GM19455 (cell line): ENCODE measurements around the gene FAM177B.

Experiments used
- ATAC-seq: cut with Tn5 transposase; IDR thresholded peaks from one replicate; pipeline ENCODE4 v1.9.1; 2021; ENCODE audit not compliant: unreplicated experiment

The FAM177B gene

DNA sequence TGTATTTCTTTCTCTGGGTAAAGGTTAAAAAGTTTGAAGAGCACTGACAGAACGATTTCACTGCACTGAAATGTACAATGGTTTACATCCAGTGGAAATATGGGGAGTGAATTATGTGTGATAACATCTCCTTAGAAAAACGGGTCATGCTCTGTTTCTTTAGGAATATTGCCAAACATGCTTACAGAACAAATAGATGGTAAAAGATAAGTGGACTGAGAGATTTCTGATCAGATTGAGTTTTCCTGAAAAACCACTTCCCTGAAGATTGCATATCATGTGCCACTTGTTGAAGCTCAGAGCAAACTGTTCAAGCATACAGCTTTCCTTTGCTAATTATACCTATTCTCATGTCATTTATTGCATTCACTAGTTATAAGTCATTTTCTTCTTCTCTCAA is 47.9 kb downstream of the FAM177B start:
- ATAC-seq = no peak

DNA sequence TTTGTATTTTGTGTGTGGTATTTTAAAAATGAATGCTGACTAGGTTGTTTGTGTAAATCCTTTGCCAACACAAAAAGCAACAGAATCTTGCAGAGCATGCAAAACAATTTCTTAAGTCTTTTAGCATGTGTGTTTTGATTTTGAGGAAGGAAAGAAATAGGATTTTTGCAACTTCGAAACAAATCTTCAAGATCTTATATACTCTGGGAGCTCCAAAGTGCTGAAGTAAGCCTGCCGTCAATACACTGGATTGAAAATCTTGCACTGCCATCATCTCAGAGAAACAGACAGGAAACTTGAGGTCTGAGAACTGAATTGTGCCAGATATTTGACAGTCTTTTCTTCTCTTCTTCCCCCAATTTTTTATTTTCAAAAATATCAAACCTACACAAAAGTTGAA is 48.5 kb downstream of the FAM177B start:
- no peak for ATAC-seq

DNA sequence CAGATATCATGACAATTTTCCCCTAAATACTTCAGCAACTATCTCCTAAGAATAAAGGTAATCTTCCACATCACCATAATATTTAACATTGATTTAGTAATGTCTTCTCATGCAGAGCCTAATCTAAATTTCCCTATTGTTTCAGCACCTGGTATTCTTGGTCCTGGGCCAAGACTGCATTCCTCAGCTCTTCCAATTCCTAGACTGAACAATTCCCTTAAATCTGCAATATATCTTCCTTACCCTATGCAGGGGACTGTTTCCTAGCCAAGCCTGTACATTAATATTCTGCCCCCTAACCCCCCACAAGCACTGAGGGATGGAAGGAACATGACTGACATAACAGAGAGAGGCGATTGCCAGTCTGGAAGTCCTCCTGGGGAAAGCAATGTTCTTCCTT is 49.1 kb downstream of the FAM177B start:
- no peak for ATAC-seq

DNA sequence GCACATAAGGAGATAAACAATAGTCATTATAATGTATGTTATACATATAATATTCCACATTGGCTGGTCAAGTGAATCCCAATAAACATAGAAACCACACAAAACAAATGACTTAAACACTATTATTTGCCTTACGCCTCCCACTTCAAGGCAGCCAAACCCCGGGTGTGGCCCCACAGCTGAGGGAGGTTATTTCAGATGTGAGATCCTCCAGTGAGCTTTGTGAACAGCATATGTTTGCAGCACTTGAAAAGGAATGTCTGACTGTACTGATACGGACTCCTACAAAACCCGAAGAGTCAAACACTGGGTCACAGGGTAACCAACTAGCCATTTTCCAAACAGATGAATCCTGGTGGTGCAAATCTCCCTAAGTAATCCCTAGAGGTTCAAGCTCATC is 50.7 kb downstream of the FAM177B start:
- ATAC-seq = no peak

DNA sequence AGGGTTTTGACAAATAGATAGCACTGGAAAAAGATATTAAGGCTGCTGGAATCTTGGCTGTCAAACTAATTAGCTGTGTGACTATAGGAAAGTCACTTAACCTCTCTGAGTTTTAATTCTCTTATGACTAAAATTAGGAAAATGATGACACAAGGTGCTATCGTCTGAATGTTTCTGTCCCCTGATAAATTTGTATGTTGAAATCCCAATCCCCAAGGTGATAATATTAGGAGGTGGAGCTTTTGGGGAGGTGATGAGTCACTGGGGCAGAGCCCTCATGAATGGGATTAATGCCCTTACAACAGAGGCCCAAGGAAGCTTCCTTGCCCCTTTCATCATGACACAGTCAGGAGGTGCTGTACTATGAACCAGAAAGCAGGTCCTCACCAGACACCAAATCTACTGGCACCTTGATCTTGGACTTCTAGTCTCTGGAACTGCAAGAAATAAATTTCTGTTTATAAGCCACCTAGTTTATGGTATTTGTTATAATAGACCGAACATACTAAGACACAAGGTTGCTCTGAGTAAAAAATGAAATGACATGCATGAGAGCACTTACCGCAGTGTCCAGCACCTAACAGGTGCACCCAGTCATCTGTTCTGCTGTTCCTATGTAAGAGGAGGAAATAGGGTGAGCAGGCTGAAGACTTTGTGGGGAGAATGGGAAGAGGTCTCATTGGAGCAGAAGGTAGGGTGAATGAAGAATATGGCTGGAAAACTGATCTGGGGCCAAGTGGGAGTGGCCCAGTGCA is 51.6 kb downstream of the FAM177B start:
- ATAC-seq = no peak

DNA sequence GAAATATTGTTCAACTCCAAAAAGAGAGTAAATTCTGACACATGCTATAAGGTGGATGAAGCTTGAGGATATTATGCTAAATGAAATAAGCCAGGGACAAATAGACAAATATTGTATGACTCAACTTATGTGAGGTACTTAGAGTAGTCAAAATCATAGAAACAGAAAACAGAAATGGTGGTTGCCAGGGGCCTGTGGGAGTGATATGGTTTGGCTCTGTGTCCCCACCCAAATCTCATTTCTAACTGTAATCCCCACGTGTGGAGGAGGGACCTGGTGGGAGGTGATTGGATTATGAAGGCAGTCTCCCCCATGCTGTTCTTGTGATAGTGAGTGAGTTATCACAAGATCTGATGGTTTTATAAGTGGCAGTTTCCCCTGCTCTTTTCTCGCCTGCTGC is 53.1 kb downstream of the FAM177B start:
- ATAC-seq = no peak

DNA sequence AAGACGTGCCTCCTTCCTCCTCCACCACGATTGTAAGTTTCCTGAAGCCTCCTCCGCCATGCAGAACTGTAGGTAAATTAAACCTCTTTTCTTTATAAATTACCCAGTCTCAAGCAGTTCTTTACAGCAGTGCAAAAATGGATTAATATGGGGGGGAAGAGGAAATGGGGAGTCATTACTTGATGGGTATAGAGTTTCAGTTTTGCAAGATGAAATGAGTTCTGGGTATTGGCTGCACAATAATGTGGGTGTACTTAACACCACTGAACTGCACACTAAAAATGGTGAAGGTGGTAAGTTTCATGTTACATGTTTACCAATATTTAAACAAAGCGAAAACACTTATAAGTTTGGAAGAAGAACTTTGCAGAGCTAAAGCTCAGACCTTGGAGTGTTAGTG is 53.5 kb downstream of the FAM177B start:
- no peak for ATAC-seq

DNA sequence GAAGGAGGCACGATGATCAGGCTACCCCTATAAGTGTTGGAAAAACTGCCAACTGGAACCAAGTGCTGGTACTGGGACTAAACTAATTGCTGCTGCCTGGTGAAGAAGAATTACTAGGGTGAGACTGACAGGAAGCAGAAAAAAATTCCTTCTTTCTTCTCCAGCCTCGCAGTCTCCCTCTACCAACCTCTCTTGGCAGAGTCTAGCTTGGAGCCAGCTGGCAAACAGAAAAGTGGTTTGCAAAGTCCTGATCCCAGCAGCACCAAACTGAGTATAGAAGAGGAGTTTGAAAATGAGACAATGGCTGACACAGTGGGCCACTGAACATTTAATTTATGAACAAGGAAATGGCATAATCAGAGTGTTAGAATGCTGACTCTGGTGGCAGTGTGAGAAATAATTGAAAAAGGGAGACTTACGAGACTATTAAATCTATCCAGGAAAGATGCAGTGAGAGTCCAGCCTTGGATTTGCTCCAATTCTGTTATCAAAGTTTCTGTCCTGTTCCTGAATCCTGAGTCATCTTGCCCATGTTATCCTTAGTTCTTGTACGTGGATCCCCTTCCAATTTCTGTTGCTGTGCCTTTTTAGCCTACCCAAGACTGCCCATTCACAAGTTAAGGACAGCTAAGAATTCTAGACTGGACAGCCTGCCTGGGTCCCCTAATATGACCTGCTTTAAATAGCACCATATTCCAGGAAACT is 54.2 kb downstream of the FAM177B start:
- ATAC-seq = no peak

DNA sequence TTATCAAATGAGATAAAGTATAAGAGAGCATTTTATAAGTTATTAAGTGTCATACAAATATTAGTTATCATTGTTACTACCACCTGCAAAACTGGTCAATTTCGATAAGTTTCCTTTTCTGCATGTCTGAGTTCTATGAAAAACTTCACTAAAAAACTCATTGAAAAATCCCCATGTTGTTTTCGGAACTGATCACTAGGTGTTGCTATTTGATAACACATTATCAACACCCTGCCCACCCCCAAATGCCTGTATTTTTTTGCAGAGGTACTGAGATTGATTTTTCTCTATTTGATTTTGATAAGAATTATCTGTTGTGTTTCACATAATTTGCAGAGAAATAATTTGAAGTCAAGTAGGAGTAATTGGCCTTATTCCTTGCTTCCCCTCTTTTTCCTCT is 55.7 kb downstream of the FAM177B start:
- ATAC-seq = no peak

DNA sequence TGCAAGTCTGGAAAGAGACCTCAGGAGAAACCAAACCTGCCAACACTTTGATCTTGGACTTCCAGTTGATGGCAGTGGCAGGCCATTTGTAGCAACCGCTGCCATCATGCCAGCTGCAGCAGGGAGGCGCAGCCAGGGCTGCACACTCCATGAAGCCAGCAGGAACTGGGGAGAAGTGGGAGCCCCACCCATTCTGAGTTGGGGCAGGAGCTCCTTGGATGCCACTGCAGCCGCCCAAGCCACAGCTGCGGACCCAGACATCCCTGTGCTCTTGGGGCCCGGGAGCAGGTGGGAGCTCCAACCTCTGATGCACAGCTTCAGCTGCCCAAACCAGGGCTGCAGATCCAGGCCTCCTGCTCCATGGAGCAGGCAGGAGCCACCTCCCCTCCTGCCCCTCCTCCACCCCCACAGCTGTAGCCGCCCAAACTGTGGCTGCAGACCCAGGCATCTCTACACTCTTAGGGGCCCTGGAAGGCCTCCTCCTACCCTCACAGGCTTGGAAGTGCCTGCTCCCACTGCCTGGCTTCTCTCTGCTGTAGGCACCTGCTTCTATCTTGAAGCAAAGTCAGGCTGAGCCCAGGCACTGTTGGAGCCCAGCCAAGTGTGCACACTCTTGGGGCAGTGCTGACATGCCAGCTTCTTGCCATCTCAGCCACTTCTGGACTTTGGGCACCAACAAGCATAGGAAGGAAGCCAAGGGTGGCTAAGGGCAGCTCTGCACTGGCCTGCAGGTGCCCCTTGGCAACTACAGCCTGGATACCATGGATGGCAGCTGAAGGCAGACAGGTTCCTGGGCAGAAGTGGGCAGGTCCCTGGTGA is 57.9 kb downstream of the FAM177B start:
- ATAC-seq = no peak

DNA sequence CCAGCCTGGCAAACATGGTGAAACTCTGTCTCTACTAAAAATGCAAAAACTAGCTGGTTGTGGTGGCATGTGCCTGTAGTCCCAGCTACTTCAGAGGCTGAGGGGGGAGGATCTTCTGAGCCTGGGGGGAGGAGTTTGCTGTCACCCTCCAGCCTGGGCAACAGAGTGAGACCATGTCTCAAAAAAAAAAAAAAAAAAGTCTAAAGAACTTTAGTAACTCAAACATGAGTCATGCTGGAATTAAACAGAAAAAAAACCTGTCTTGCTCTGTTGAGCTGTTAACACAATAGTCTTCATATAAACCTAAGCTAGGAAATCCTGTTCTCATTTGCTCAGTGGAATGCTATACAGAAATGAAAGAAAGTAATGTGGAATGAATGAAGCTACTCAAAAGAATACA is 61.1 kb downstream of the FAM177B start:
- no peak for ATAC-seq

DNA sequence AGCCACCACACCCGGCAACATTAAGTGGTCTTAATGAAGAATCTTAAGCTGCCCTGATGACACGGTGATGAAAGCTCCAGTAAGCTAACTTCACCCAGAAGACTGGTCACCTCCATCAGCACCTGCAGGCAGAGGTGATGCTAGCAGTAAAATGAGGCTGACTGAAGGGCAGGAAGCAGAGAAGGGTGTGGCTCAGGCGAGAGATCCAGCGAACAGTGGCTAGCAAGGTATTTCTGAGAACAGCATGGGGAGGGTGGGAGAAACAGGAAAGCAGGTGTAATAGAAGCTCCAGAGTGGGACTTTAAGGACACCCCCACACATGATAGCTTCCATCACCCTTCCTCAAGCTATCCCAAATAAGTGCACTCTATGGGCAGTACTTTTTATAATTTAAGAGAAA is 62.0 kb downstream of the FAM177B start:
- ATAC-seq = no peak
